Measurements from ENCODE around the gene PPP6R3. TPM values are rescaled to one million over a fixed set of nuclear protein-coding genes. Genes with fewer than 3 reads are reported as not detected.

PPP6R3 gene
- total RNA-seq, 2 donors from 2014 or later: 118 to 136 TPM

GRCh38 chr11:68527585-68527984 is 67.0 kb downstream of the PPP6R3 start:
- H3K4me3 ChIP-seq (ENCODE audit: low read length): no peak overlapping the region
- 99 to 100% methylated on average over 1 to 4 of the region's 4 CpGs for WGBS, 2 experiments (ENCODE audit: insufficient coverage in 1 of 2, insufficient read length in 1 of 2)
- Mint-ChIP-seq H3K9me3 (no peaks in the 10 kb centered on the region), H3K4me1 (peaks cover 19% of the 10 kb centered on the region), H3K27me3 (ENCODE audit: insufficient read depth) (no peaks in the 10 kb centered on the region), H3K4me3 (no peak overlapping the region), H3K27ac (no peak overlapping the region), H3K36me3 (ENCODE audit: low read depth) (peaks cover 60% of the 10 kb centered on the region)
- H3K4me1 ChIP-seq (ENCODE audit: control insufficient read depth, insufficient read depth, low read length): peaks cover 4% of the 10 kb centered on the region
- H3K27me3 ChIP-seq (ENCODE audit: control insufficient read depth, insufficient read depth, low read length, poor library complexity, severe bottlenecking): no peaks in the 10 kb centered on the region
- no peak for TF ChIP-seq CTCF (conservative IDR thresholded peaks at IDR 0.05)
- no peak for DNase-seq
- H3K36me3 ChIP-seq (ENCODE audit: control insufficient read depth, insufficient read depth, low read length): peaks cover 93% of the 10 kb centered on the region
- no peaks in the 10 kb centered on the region for H3K9me3 ChIP-seq (ENCODE audit: control insufficient read depth, low read length)
- no peak overlapping the region for H3K27ac ChIP-seq (ENCODE audit: low read depth, low read length)
- no peak overlapping the region for H3K9ac ChIP-seq (ENCODE audit: extremely low read depth, low read length, poor library complexity, severe bottlenecking)

GRCh38 chr11:68528630-68529029 is 68.1 kb downstream of the PPP6R3 start:
- Histone ChIP-seq H3K27ac (ENCODE audit: low read depth, low read length) (no peak overlapping the region), H3K36me3 (ENCODE audit: control insufficient read depth, insufficient read depth, low read length) (peaks cover 92% of the 10 kb centered on the region), H3K4me3 (ENCODE audit: low read length) (no peak overlapping the region), H3K9me3 (ENCODE audit: control insufficient read depth, low read length) (no peaks in the 10 kb centered on the region), H3K4me1 (ENCODE audit: control insufficient read depth, insufficient read depth, low read length) (peaks cover 4% of the 10 kb centered on the region), H3K27me3 (ENCODE audit: control insufficient read depth, insufficient read depth, low read length, poor library complexity, severe bottlenecking) (no peaks in the 10 kb centered on the region), H3K9ac (ENCODE audit: extremely low read depth, low read length, poor library complexity, severe bottlenecking) (no peak overlapping the region)
- 86 to 95% methylated on average over 5 of the region's 5 CpGs for WGBS, 2 experiments (ENCODE audit: insufficient coverage in 1 of 2, insufficient read length in 1 of 2)
- H3K4me1 Mint-ChIP-seq: peaks cover 19% of the 10 kb centered on the region
- no peak overlapping the region for H3K4me3 Mint-ChIP-seq
- no peaks in the 10 kb centered on the region for H3K9me3 Mint-ChIP-seq
- DNase-seq: no peak
- peaks cover 51% of the 10 kb centered on the region for H3K36me3 Mint-ChIP-seq (ENCODE audit: low read depth)
- H3K27me3 Mint-ChIP-seq (ENCODE audit: insufficient read depth): no peaks in the 10 kb centered on the region
- no peak for TF ChIP-seq CTCF (conservative IDR thresholded peaks at IDR 0.05)
- H3K27ac Mint-ChIP-seq: peak overlapping the region; percentile 75

- Mint-ChIP-seq H3K4me3 (no peak overlapping the region), H3K36me3 (ENCODE audit: low read depth) (peaks cover 32% of the 10 kb centered on the region), H3K27me3 (ENCODE audit: insufficient read depth) (no peaks in the 10 kb centered on the region), H3K4me1 (peaks cover 25% of the 10 kb centered on the region), H3K9me3 (no peaks in the 10 kb centered on the region), H3K27ac (no peak overlapping the region)
- Histone ChIP-seq H3K9me3 (ENCODE audit: control insufficient read depth, low read length) (no peaks in the 10 kb centered on the region), H3K36me3 (ENCODE audit: control insufficient read depth, insufficient read depth, low read length) (peaks cover 69% of the 10 kb centered on the region), H3K9ac (ENCODE audit: extremely low read depth, low read length, poor library complexity, severe bottlenecking) (no peak overlapping the region), H3K27me3 (ENCODE audit: control insufficient read depth, insufficient read depth, low read length, poor library complexity, severe bottlenecking) (no peaks in the 10 kb centered on the region), H3K4me1 (ENCODE audit: control insufficient read depth, insufficient read depth, low read length) (peaks cover 4% of the 10 kb centered on the region), H3K4me3 (ENCODE audit: low read length) (no peak overlapping the region), H3K27ac (ENCODE audit: low read depth, low read length) (no peak overlapping the region)
- DNase-seq: no peak
- TF ChIP-seq CTCF (conservative IDR thresholded peaks at IDR 0.05): no peak
- 91 to 98% methylated on average over 4 of the region's 4 CpGs for WGBS, 2 experiments (ENCODE audit: insufficient coverage in 1 of 2, insufficient read length in 1 of 2)
These were observed 70.7 kb downstream of the PPP6R3 start for GRCh38 chr11:68531129-68531693.
